Transverse colon (tissue), 3 donors: ENCODE data around the gene PDHB.

ENCODE experiments used
- CTCF ChIP-seq, 5 experiments: fragments of 200-600 bp in 3 of 5; fragments of 450-650 bp in 2 of 5; sonication (generic) in 3 of 5; IDR thresholded peaks; 1 replicate in 2 of 5; 2 replicates in 3 of 5; pipeline ENCODE4 v1.5.1; 2016 to 2017; ENCODE audit warnings: antibody characterized with exemption in 5 of 5, inconsistent platforms in 3 of 5, mild to moderate bottlenecking in 2 of 5, moderate library complexity in 1 of 5
- EP300 ChIP-seq: sonication (generic); formaldehyde crosslinking; IDR thresholded peaks from one replicate; pipeline ENCODE4 v1.6.1; 2017; ENCODE audit warnings: antibody characterized with exemption, low read depth
- POLR2A ChIP-seq: fragments of 450-650 bp; IDR thresholded peaks from one replicate; pipeline ENCODE4 v1.6.1; 2016; ENCODE audit warnings: antibody characterized with exemption, mild to moderate bottlenecking, moderate library complexity

- TF ChIP-seq CTCF (IDR thresholded peaks at IDR 0.05) (no peak), POLR2A (no peak), EP300 (no peak)
Observed at GRCh38 chr3:58394339-58394738, 39.3 kb downstream of the PDHB start.
